PFSK-1 (cell line): ENCODE results near the gene ULK3.

Experiments used
- FOXP2 ChIP-seq: optimal IDR thresholded peaks from 2 replicates; pipeline ENCODE3; 2011; ENCODE audit warnings: borderline replicate concordance, control low read depth, inconsistent platforms; ENCODE audit not compliant: insufficient read depth; ENCODE audit errors: extremely low read length, extremely low read depth
- POLR2AphosphoS5 ChIP-seq: IDR thresholded peaks from 2 replicates; pipeline ENCODE4 v1.6.1; 2012; ENCODE audit warnings: low read depth, mild to moderate bottlenecking, control low read depth, low read length, moderate library complexity
- REST ChIP-seq, 2 experiments: IDR thresholded peaks; 2 replicates each; pipeline versions ENCODE4 v1.6.1 to v1.8.0; 2011 to 2012; ENCODE audit warnings: low read depth in 2 of 2, low read length in 2 of 2, control low read depth in 1 of 2, inconsistent platforms in 1 of 2, mild to moderate bottlenecking in 1 of 2, moderate library complexity in 1 of 2; ENCODE audit not compliant: insufficient read depth in 1 of 2
- SIN3A ChIP-seq: IDR thresholded peaks from 2 replicates; pipeline ENCODE4 v1.6.1; 2012; ENCODE audit warnings: mild to moderate bottlenecking, low read length, moderate library complexity, borderline replicate concordance; ENCODE audit not compliant: insufficient read depth
- TAF1 ChIP-seq: IDR thresholded peaks from 2 replicates; pipeline ENCODE4 v1.6.1; 2012; ENCODE audit warnings: low read length, control low read depth, borderline replicate concordance; ENCODE audit not compliant: insufficient read depth

ULK3 gene

GRCh38 chr15:74829991-74830390 lies 13.0 kb downstream of the ULK3 start:
- TF ChIP-seq FOXP2 (no peak), POLR2AphosphoS5 (no peak), REST (IDR thresholded peaks at IDR 0.05; ENCODE audit: insufficient read depth in 1 of 2, low read depth in 2 of 2, low read length in 2 of 2) (no peak)

GRCh38 chr15:74829486-74829885 lies 13.5 kb downstream of the ULK3 start:
- no peak for TF ChIP-seq TAF1

DNA sequence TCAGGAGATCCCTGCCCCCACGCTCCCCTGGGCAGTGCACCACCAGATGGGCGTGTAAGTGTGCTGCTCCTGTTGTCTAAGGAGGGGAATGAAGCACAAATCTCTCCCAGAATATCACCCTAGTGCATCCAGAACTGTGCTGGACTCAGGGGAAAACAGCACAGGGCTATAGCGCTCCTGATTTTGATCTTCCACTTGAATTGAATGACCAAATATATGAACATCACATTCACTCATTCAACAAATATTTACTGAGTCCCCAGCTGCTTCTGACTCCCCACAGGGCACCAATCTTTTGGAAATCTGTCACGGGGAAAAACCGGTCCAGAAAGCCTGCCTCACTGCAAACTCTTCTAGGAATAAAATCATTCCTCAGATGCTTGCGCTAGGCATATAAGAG lies 14.1 kb downstream of the ULK3 start:
- TF ChIP-seq SIN3A (no peak), POLR2AphosphoS5 (no peak), REST (IDR thresholded peaks at IDR 0.05; ENCODE audit: insufficient read depth in 1 of 2, low read depth in 2 of 2, low read length in 2 of 2) (no peak), FOXP2 (no peak), TAF1 (no peak)

GRCh38 chr15:74827614-74828013 lies 15.3 kb downstream of the ULK3 start:
- TF ChIP-seq TAF1, result no peak
- TF ChIP-seq SIN3A, result no peak
- TF ChIP-seq REST (IDR thresholded peaks at IDR 0.05; ENCODE audit: insufficient read depth in 1 of 2, low read depth in 2 of 2, low read length in 2 of 2), result no peak
- no peak for TF ChIP-seq POLR2AphosphoS5
- TF ChIP-seq FOXP2, result no peak

DNA sequence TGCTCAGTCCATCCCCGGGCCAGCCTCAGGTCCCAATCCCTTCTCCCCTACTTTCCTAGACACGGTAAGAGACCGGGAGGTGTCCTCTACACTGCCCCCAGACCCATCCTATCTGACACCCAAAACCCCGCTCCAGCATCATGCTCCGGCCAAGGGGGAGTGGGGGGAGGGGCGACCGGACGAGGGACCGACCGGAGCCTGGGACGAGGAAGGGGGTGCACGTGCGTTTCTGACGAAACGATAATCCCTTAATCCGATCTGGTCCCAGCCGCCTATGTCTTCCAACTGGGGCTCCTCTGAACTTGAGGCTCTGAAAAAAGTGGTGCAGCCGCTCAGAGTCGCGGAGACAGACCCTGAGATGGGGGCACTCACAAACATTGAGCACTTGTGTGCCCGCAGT lies 16.0 kb downstream of the ULK3 start:
- TF ChIP-seq FOXP2, result no peak

GRCh38 chr15:74826364-74826819 lies 16.6 kb downstream of the ULK3 start, which contains the start of gene CPLX3:
Gene CPLX3, plus strand, starts transcription at chr15:74826627. Its CDS starts 77 bp downstream, at chr15:74826704.
- peak; percentile 91 to 92 for TF ChIP-seq REST (IDR thresholded peaks at IDR 0.05; ENCODE audit: insufficient read depth in 1 of 2, low read depth in 2 of 2, low read length in 2 of 2)
- TF ChIP-seq POLR2AphosphoS5, result no peak
